Measurements from ENCODE around the gene CCM2L. TPM values are rescaled to one million over a fixed set of nuclear protein-coding genes. Genes with fewer than 3 reads are reported as not detected.

The CCM2L gene
- total and polyA plus RNA-seq, 2 donors (not counting 3 experiments of a cell fraction or from before 2014, with no cell fraction given), result 10.8 to 13.4 TPM

GRCh38 chr20:31963889-31964288 lies 46.3 kb upstream of the CCM2L start:
- ChIA-PET POLR2A (no interaction called here), CTCF (interaction anchor here (3.7 kb wide), 1 partner anchor 12 kb away, joined by 24 read pairs; the partner anchor contains the start of gene PDRG1)
- Histone ChIP-seq H3K4me2 (ENCODE audit: insufficient read depth, low read length) (no peak overlapping the region), H3K9me3 (replicated peaks; ENCODE audit: control insufficient read depth, insufficient read depth, low read length) (no peaks in the 10 kb centered on the region), H3K9ac (replicated peaks; ENCODE audit: extremely low read depth, insufficient read depth, low read length) (no peak overlapping the region), H2AFZ (ENCODE audit: low read depth, low read length) (no peak overlapping the region), H3K4me1 (ENCODE audit: control insufficient read depth, extremely low read depth, insufficient read depth, low read length) (no peaks in the 10 kb centered on the region), H3K9me1 (replicated peaks; ENCODE audit: control insufficient read depth, extremely low read depth, insufficient read depth, low read length) (no peaks in the 10 kb centered on the region), H3K79me2 (ENCODE audit: control insufficient read depth, insufficient read depth, low read length) (no peaks in the 10 kb centered on the region), H3K27ac (ENCODE audit: insufficient read depth, low read depth, low read length) (no peak overlapping the region), H3K4me3 (replicated peaks in 1 of 3; ENCODE audit: insufficient read depth in 1 of 3, low read depth in 1 of 3, low read length in 3 of 3) (no peak overlapping the region), H3K36me3 (ENCODE audit: control insufficient read depth in 2 of 2, extremely low read depth in 1 of 2, insufficient read depth in 2 of 2, low read length in 2 of 2) (no peaks in the 10 kb centered on the region), H3K27me3 (ENCODE audit: control insufficient read depth in 2 of 2, insufficient read depth in 2 of 2, low read length in 2 of 2) (peaks cover 24 to 27% of the 10 kb centered on the region in 2 experiments), H4K20me1 (replicated peaks; ENCODE audit: control insufficient read depth, extremely low read depth, insufficient read depth, low read length) (no peaks in the 10 kb centered on the region)
- DNase-seq (ENCODE audit: low read depth, low spot score) (no peak), FAIRE-seq (no peak)
- dilution Hi-C loops (cut with MboI; ENCODE audit: extremely low pct_ligation_motif_present, low sequenced_read_pairs), result no loop called here
- TF ChIP-seq JUN (IDR thresholded peaks at IDR 0.05; ENCODE audit: borderline replicate concordance, insufficient read depth, insufficient read length, low read depth), result no peak
- no peak for TF ChIP-seq EZH2 (IDR thresholded peaks at IDR 0.05; ENCODE audit: borderline replicate concordance, low read depth, low read length, severe bottlenecking)
- intact Hi-C loops (cut with micrococcal nuclease), result no loop called here
- BruUV-seq (replicated peaks), result no TSS peak

GRCh38 chr20:31966991-31967655 lies 43.1 kb upstream of the CCM2L start:
- no peaks in the 10 kb centered on the region for H3K9me1 ChIP-seq (replicated peaks; ENCODE audit: control insufficient read depth, extremely low read depth, insufficient read depth, low read length)
- ChIA-PET POLR2A (no interaction called here), CTCF (interaction anchor here (0.7 to 1.2 kb wide), 3 partner anchors 10 to 15 kb away, joined by 3 to 7 read pairs (median 3); partner anchors contain the start of gene PDRG1)
- H2AFZ ChIP-seq (ENCODE audit: low read depth, low read length), result no peak overlapping the region
- H3K27me3 ChIP-seq (ENCODE audit: control insufficient read depth in 2 of 2, insufficient read depth in 2 of 2, low read length in 2 of 2), result peaks cover 28 to 32% of the 10 kb centered on the region in 2 experiments
- H3K4me2 ChIP-seq (ENCODE audit: insufficient read depth, low read length), result no peak overlapping the region
- H4K20me1 ChIP-seq (replicated peaks; ENCODE audit: control insufficient read depth, extremely low read depth, insufficient read depth, low read length), result no peaks in the 10 kb centered on the region
- no peak overlapping the region for H3K4me3 ChIP-seq (replicated peaks in 1 of 3; ENCODE audit: insufficient read depth in 1 of 3, low read depth in 1 of 3, low read length in 3 of 3)
- dilution Hi-C loops (cut with MboI; ENCODE audit: extremely low pct_ligation_motif_present, low sequenced_read_pairs), result no loop called here
- no peak for FAIRE-seq
- DNase-seq (ENCODE audit: low read depth, low spot score), result no peak
- no peak overlapping the region for H3K9ac ChIP-seq (replicated peaks; ENCODE audit: extremely low read depth, insufficient read depth, low read length)
- no TSS peak for BruUV-seq (replicated peaks)
- no peaks in the 10 kb centered on the region for H3K36me3 ChIP-seq (ENCODE audit: control insufficient read depth in 2 of 2, extremely low read depth in 1 of 2, insufficient read depth in 2 of 2, low read length in 2 of 2)
- no peak overlapping the region for H3K27ac ChIP-seq (ENCODE audit: insufficient read depth, low read depth, low read length)
- no peaks in the 10 kb centered on the region for H3K4me1 ChIP-seq (ENCODE audit: control insufficient read depth, extremely low read depth, insufficient read depth, low read length)
- no peaks in the 10 kb centered on the region for H3K9me3 ChIP-seq (replicated peaks; ENCODE audit: control insufficient read depth, insufficient read depth, low read length)
- H3K79me2 ChIP-seq (ENCODE audit: control insufficient read depth, insufficient read depth, low read length), result no peaks in the 10 kb centered on the region
- TF ChIP-seq POLR2A (IDR thresholded peaks at IDR 0.05; ENCODE audit: low read depth, low read length) (no peak), MAX (IDR thresholded peaks at IDR 0.05; ENCODE audit: insufficient read depth, insufficient read length) (no peak), GATA2 (IDR thresholded peaks at IDR 0.05; ENCODE audit: insufficient read depth, insufficient read length, low read depth, low read length) (no peak), JUN (IDR thresholded peaks at IDR 0.05; ENCODE audit: borderline replicate concordance, insufficient read depth, insufficient read length, low read depth) (no peak), FOS (IDR thresholded peaks at IDR 0.05; ENCODE audit: borderline replicate concordance, insufficient read depth, low read length) (no peak), EZH2 (IDR thresholded peaks at IDR 0.05; ENCODE audit: borderline replicate concordance, low read depth, low read length, severe bottlenecking) (no peak), CTCF (IDR thresholded peaks at IDR 0.05; ENCODE audit: extremely low read depth in 1 of 2, insufficient read depth in 1 of 2, low read depth in 1 of 2, low read length in 2 of 2) (no peak), MYC (IDR thresholded peaks at IDR 0.05; ENCODE audit: low read depth, low read length) (no peak), POLR2AphosphoS5 (IDR thresholded peaks at IDR 0.05; ENCODE audit: insufficient read depth, low read depth, low read length) (no peak)
- intact Hi-C loops (cut with micrococcal nuclease), result no loop called here

All from endothelial cell of umbilical vein (primary cell).